AG04450 (cell line): ENCODE results near the gene TMEM260. TPM values are rescaled to one million over a fixed set of nuclear protein-coding genes. Genes with fewer than 3 reads are reported as not detected.

Experiments
- CTCF ChIA-PET: fragments of 300-600, 350-600 bp; formaldehyde crosslinking; extraction: SDS; loops from one replicate; lab custom pipeline; 2022; ENCODE audit warnings: antibody characterized with exemption, inconsistent platforms; lab: Charles Lee
- POLR2A ChIA-PET: fragments of 350-600 bp; formaldehyde crosslinking; extraction: SDS; loops from one replicate; lab custom pipeline; 2021; ENCODE audit warnings: antibody characterized with exemption, inconsistent platforms; lab: Yijun Ruan, JAX
- DNase-seq: peaks from one replicate; pipeline ENCODE4 v3.0.0-alpha.2; 2011; ENCODE audit warnings: low read depth, low spot score
- H3K27ac ChIP-seq: one replicate; pipeline ENCODE4 v1.5.1; 2012; ENCODE audit warnings: low read depth, low read length, control low read depth
- H3K27me3 ChIP-seq: one replicate; pipeline ENCODE4 v1.6.0; 2012; ENCODE audit warnings: low read length; ENCODE audit not compliant: control insufficient read depth, insufficient read depth
- H3K4me3 ChIP-seq: 2 replicates; pipeline ENCODE4 v1.5.1; 2011; ENCODE audit warnings: mild to moderate bottlenecking, low read depth, low read length, control low read depth
- H3K9me3 ChIP-seq: 2 replicates; pipeline ENCODE4 v1.5.1; 2012; ENCODE audit warnings: low read length; ENCODE audit not compliant: control insufficient read depth, insufficient read depth
- CTCF ChIP-seq: IDR thresholded peaks from 2 replicates; pipeline ENCODE4 v1.5.1; 2011; ENCODE audit warnings: low read depth, low read length, control low read depth, inconsistent platforms
- polyA plus RNA-seq: library from polyadenylated mRNA; depleted of rRNA; stranded (reverse); fragments of >200 nt; gene quantifications from 2 replicates; pipeline ENCODE4 v1.2.3, GENCODE V29; 2011

The TMEM260 gene
- polyA plus RNA-seq, 1 experiment: 18.8 TPM

GRCh38 chr14:56549721-56550120, 29.9 kb upstream of the TMEM260 start:
- Histone ChIP-seq H3K27me3 (peaks cover 7% of the 10 kb centered on the region), H3K27ac (no peak overlapping the region), H3K4me3 (no peak overlapping the region), H3K9me3 (no peaks in the 10 kb centered on the region)
- no peak for TF ChIP-seq CTCF
- POLR2A ChIA-PET: no interaction called here
- CTCF ChIA-PET: no interaction called here
- DNase-seq: no peak

GRCh38 chr14:56552615-56553014, 27.0 kb upstream of the TMEM260 start:
- Histone ChIP-seq H3K27ac (no peak overlapping the region), H3K9me3 (no peaks in the 10 kb centered on the region), H3K4me3 (no peak overlapping the region), H3K27me3 (peaks cover 10% of the 10 kb centered on the region)
- TF ChIP-seq CTCF: no peak
- no peak for DNase-seq
- ChIA-PET CTCF (no interaction called here), POLR2A (no interaction called here)

GRCh38 chr14:56554301-56554700, 25.3 kb upstream of the TMEM260 start:
- Histone ChIP-seq H3K27me3 (peaks cover 10% of the 10 kb centered on the region), H3K4me3 (no peak overlapping the region), H3K9me3 (no peaks in the 10 kb centered on the region), H3K27ac (no peak overlapping the region)
- no peak for DNase-seq
- no peak for TF ChIP-seq CTCF
- CTCF ChIA-PET: no interaction called here
- POLR2A ChIA-PET: no interaction called here

- no peak for DNase-seq
- Histone ChIP-seq H3K9me3 (no peaks in the 10 kb centered on the region), H3K27me3 (peaks cover 7% of the 10 kb centered on the region), H3K4me3 (no peak overlapping the region), H3K27ac (no peak overlapping the region)
- ChIA-PET POLR2A (no interaction called here), CTCF (interaction anchor here (0.6 to 1.0 kb wide), 3 partner anchors 65 to 893 kb away, joined by 4 read pairs; no protein-coding TSS in a partner anchor)
- TF ChIP-seq CTCF: peak; percentile 74
Measured at GRCh38 chr14:56555921-56556570, 23.6 kb upstream of the TMEM260 start.

GRCh38 chr14:56559182-56559581, 20.4 kb upstream of the TMEM260 start:
- H3K27ac ChIP-seq: no peak overlapping the region
- ChIA-PET CTCF (interaction anchor here (1.1 kb wide), 1 partner anchor 20 kb away, joined by 4 read pairs; the partner anchor contains the start of gene TMEM260), POLR2A (no interaction called here)
- TF ChIP-seq CTCF: no peak
- DNase-seq: no peak
- peaks cover 4% of the 10 kb centered on the region for H3K27me3 ChIP-seq
- no peaks in the 10 kb centered on the region for H3K9me3 ChIP-seq
- no peak overlapping the region for H3K4me3 ChIP-seq
